Measurements from ENCODE around the gene NUP214. TPM values are rescaled to one million over a fixed set of nuclear protein-coding genes. Genes with fewer than 3 reads are reported as not detected.

NUP214 gene
- total and polyA plus RNA-seq, 12 donors, result 22.6 to 76.6 (median 36.8) TPM

GRCh38 chr9:131080589-131080988 lies 44.8 kb upstream of the NUP214 start:
- Histone ChIP-seq H3K27ac (no peak overlapping the region), H3K36me3 (replicated peaks in 1 of 2) (no peaks in the 10 kb centered on the region), H3K27me3 (no peaks in the 10 kb centered on the region), H3K9me3 (replicated peaks in 1 of 3) (no peaks in the 10 kb centered on the region), H3K4me1 (replicated peaks in 1 of 2) (no peaks in the 10 kb centered on the region), H3K4me3 (no peak overlapping the region)
- DNase-seq, result no peak
- TF ChIP-seq POLR2A (IDR thresholded peaks at IDR 0.05) (no peak), CTCF (IDR thresholded peaks at IDR 0.05) (no peak)
- intact Hi-C loops (cut with DNase I), result no loop called here
- 71 to 79% (median 72%) methylated on average over 8 to 9 of the region's 9 CpGs for WGBS, 4 donors

- Histone ChIP-seq H3K4me3 (no peak overlapping the region), H3K27me3 (no peaks in the 10 kb centered on the region), H3K4me1 (replicated peaks in 1 of 2) (no peaks in the 10 kb centered on the region), H3K9me3 (replicated peaks in 1 of 3) (no peaks in the 10 kb centered on the region), H3K27ac (no peak overlapping the region), H3K36me3 (replicated peaks in 1 of 2) (no peaks in the 10 kb centered on the region)
- TF ChIP-seq POLR2A (IDR thresholded peaks at IDR 0.05) (no peak), CTCF (IDR thresholded peaks at IDR 0.05) (no peak)
- intact Hi-C loops (cut with DNase I), result no loop called here
- WGBS, 4 donors, result 84 to 95% (median 89%) methylated on average over 7 to 9 of the region's 9 CpGs
- no peak for DNase-seq
These were observed 43.5 kb upstream of the NUP214 start for GRCh38 chr9:131081868-131082267.

- Histone ChIP-seq H3K9me3 (replicated peaks in 1 of 3) (no peaks in the 10 kb centered on the region), H3K36me3 (replicated peaks in 1 of 2) (no peaks in the 10 kb centered on the region), H3K4me3 (no peak overlapping the region), H3K27ac (no peak overlapping the region), H3K4me1 (replicated peaks in 1 of 2) (no peaks in the 10 kb centered on the region), H3K27me3 (no peaks in the 10 kb centered on the region)
- intact Hi-C loops (cut with DNase I), result no loop called here
- WGBS, 4 donors, result 76 to 84% (median 81%) methylated on average over 9 to 11 of the region's 11 CpGs
- TF ChIP-seq CTCF (IDR thresholded peaks at IDR 0.05), result no peak
- TF ChIP-seq POLR2A (IDR thresholded peaks at IDR 0.05), result no peak
- DNase-seq, result no peak
These were observed 42.4 kb upstream of the NUP214 start for GRCh38 chr9:131082774-131083512.

- Histone ChIP-seq H3K27me3 (no peaks in the 10 kb centered on the region), H3K36me3 (replicated peaks in 1 of 2) (no peaks in the 10 kb centered on the region), H3K9me3 (replicated peaks in 1 of 3) (no peaks in the 10 kb centered on the region), H3K27ac (no peak overlapping the region), H3K4me3 (no peak overlapping the region), H3K4me1 (replicated peaks in 1 of 2) (no peaks in the 10 kb centered on the region)
- no peak for DNase-seq
- intact Hi-C loops (cut with DNase I), result no loop called here
- no peak for TF ChIP-seq POLR2A (IDR thresholded peaks at IDR 0.05)
- TF ChIP-seq CTCF (IDR thresholded peaks at IDR 0.05), result no peak
- 74 to 88% (median 78%) methylated on average over 8 of the region's 8 CpGs for WGBS, 4 donors
These were observed 40.6 kb upstream of the NUP214 start for GRCh38 chr9:131084661-131085369.

Measured in adrenal gland (tissue), 12 donors.